Stimulated activated CD4-positive, alpha-beta T cell treated with anti-CD3 and anti-CD28 coated beads, Interleukin-15, amount 100 ng/mL, for 48 hours (primary cell): Measurements from ENCODE around the gene S100A13.
A peak's percentile ranks its signal among the peaks of the same experiment; 100 is the strongest.

Source experiments
- DNase-seq, 2 donors: peaks; one replicate each; pipeline ENCODE4 v3.0.0-alpha.2; 2020; ENCODE audit warnings: low read depth in 2 of 2

Gene S100A13

GRCh38 chr1:153572569-153573015, 54.7 kb downstream of the S100A13 start:
- peak; percentile 57 to 64 for DNase-seq

- DNase-seq: no peak
Measured at GRCh38 chr1:153571706-153572105, 55.6 kb downstream of the S100A13 start.

GRCh38 chr1:153570874-153571273, 56.4 kb downstream of the S100A13 start:
- DNase-seq: no peak

- DNase-seq: no peak
Measured at GRCh38 chr1:153569465-153569864, 57.8 kb downstream of the S100A13 start.
